Measurements from ENCODE around the gene COL19A1. TPM values are rescaled to one million over a fixed set of nuclear protein-coding genes. Genes with fewer than 3 reads are reported as not detected.

Gene COL19A1
- total RNA-seq, 1 experiment from 2014 or later = not detected

DNA sequence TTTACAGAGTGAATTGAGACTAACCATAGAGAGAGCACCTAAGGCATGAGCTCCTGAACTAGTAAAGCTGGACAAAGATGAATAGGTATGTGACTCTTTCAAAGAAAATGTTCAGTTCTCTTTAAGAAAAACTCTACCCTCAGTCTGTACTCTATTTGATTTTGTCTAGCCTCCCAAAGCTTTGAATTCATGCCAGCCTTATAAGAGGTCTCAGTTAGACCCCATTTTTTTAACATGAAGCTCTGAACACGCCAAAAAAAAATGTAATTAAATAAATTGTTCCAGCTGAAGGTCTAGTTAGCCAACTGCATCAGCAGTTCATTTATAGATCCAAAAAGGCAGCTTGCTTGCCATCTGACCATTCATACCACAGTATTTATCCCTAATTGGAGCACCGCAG, 365.0 kb downstream of the COL19A1 start:
- Histone ChIP-seq H4K20me1 (ENCODE audit: insufficient read depth) (no peaks in the 10 kb centered on the region), H3K4me1 (replicated peaks; ENCODE audit: insufficient read depth) (no peaks in the 10 kb centered on the region), H3K9me3 (ENCODE audit: insufficient read depth, low read depth) (no peaks in the 10 kb centered on the region), H3K27me3 (ENCODE audit: insufficient read depth, low read depth) (no peaks in the 10 kb centered on the region), H3K4me2 (no peak overlapping the region), H2AFZ (no peak overlapping the region), H3K4me3 (no peak overlapping the region), H3F3A (ENCODE audit: insufficient read depth, low read depth) (no peaks in the 10 kb centered on the region), H3K36me3 (ENCODE audit: low read depth) (no peaks in the 10 kb centered on the region), H3K27ac (no peak overlapping the region), H3K79me2 (ENCODE audit: low read depth) (no peaks in the 10 kb centered on the region), H3K9me2 (ENCODE audit: insufficient read depth) (no peaks in the 10 kb centered on the region)
- no peak for DNase-seq
- intact Hi-C loops (cut with micrococcal nuclease; ENCODE audit: unreplicated experiment) = no loop called here
- ChIA-PET CTCF (interaction anchor here (0.6 kb wide), 1 partner anchor 10 kb away, joined by 6 read pairs; no protein-coding TSS in a partner anchor), POLR2A (ENCODE audit: unreplicated experiment) (no interaction called here)
- BruUV-seq (replicated peaks) = no TSS peak
- TF ChIP-seq, protein P1, sequence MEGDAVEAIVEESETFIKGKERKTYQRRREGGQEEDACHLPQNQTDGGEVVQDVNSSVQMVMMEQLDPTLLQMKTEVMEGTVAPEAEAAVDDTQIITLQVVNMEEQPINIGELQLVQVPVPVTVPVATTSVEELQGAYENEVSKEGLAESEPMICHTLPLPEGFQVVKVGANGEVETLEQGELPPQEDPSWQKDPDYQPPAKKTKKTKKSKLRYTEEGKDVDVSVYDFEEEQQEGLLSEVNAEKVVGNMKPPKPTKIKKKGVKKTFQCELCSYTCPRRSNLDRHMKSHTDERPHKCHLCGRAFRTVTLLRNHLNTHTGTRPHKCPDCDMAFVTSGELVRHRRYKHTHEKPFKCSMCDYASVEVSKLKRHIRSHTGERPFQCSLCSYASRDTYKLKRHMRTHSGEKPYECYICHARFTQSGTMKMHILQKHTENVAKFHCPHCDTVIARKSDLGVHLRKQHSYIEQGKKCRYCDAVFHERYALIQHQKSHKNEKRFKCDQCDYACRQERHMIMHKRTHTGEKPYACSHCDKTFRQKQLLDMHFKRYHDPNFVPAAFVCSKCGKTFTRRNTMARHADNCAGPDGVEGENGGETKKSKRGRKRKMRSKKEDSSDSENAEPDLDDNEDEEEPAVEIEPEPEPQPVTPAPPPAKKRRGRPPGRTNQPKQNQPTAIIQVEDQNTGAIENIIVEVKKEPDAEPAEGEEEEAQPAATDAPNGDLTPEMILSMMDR (conservative IDR thresholded peaks at IDR 0.05) = no peak
- no peak for TF ChIP-seq EZH2 (IDR thresholded peaks at IDR 0.05; ENCODE audit: low read depth)

DNA sequence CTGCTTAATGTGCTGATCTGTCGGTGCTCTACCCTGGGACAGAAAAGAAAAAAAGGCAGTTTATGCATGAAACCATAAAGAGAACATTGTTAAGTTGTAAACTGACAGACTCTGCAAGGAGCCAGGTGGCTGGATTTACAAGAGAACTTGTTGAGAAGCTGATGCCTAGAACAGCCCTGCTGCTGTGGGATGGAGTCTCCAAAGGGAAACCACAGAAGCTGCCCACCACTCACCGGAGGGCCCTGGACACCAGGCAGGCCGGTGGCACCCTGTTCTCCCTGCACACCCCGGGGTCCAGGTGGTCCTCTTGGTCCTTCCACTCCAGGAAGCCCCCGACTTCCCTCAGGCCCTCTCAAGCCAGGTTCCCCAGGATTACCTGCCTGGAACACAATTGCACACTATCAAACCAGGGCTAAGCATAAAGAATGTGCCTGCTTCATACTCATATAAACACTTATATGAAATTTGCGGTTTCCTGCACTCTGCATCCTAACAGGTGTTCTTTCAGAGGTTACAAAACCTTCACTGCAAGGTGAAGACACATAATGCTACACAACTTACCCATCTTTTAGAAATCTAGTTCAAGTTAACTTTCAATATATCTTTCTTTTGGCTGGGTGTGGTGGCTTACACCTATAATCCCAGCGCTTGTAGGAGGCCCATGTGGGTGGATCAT, 368.3 kb downstream of the COL19A1 start:
- no peaks in the 10 kb centered on the region for H3K79me2 ChIP-seq (ENCODE audit: low read depth)
- no peak overlapping the region for H3K27ac ChIP-seq
- CTCF ChIA-PET = no interaction called here
- H3K9me3 ChIP-seq (ENCODE audit: insufficient read depth, low read depth) = no peaks in the 10 kb centered on the region
- intact Hi-C loops (cut with micrococcal nuclease; ENCODE audit: unreplicated experiment) = no loop called here
- no peaks in the 10 kb centered on the region for H3K9me2 ChIP-seq (ENCODE audit: insufficient read depth)
- no peak overlapping the region for H2AFZ ChIP-seq
- DNase-seq = no peak
- no peaks in the 10 kb centered on the region for H3F3A ChIP-seq (ENCODE audit: insufficient read depth, low read depth)
- TF ChIP-seq, protein P1 (conservative IDR thresholded peaks at IDR 0.05) = no peak
- TF ChIP-seq EZH2 (IDR thresholded peaks at IDR 0.05; ENCODE audit: low read depth) = no peak
- H3K27me3 ChIP-seq (ENCODE audit: insufficient read depth, low read depth) = peaks cover 2% of the 10 kb centered on the region; the same call in 1 of the 2 replicates
- H4K20me1 ChIP-seq (ENCODE audit: insufficient read depth) = no peaks in the 10 kb centered on the region
- BruUV-seq (replicated peaks) = no TSS peak
- POLR2A ChIA-PET (ENCODE audit: unreplicated experiment) = no interaction called here
- no peaks in the 10 kb centered on the region for H3K4me1 ChIP-seq (replicated peaks; ENCODE audit: insufficient read depth)
- no peak overlapping the region for H3K4me3 ChIP-seq
- H3K36me3 ChIP-seq (ENCODE audit: low read depth) = no peaks in the 10 kb centered on the region
- no peak overlapping the region for H3K4me2 ChIP-seq

DNA sequence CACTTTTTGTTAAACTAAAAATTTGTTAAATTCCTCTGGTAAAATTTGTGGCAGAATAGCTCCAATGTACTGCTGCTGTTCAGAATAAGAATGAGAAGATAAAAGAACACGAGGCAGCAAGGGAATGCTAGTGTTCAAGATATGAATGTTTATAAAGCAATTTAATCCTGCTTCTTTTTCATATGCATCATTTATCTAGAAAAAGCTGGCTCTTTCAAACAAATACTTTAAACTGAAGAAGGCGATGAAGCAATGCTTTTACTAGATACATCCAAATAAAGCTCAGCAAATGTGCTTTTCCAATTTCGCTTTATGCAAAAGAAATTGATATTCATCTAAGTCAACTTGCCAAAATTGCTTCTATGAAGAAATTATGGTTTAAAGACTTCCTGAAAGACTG, 370.0 kb downstream of the COL19A1 start:
- Histone ChIP-seq H3F3A (ENCODE audit: insufficient read depth, low read depth) (no peaks in the 10 kb centered on the region), H2AFZ (no peak overlapping the region), H3K4me1 (replicated peaks; ENCODE audit: insufficient read depth) (no peaks in the 10 kb centered on the region), H3K36me3 (ENCODE audit: low read depth) (no peaks in the 10 kb centered on the region), H3K27ac (no peak overlapping the region), H3K27me3 (ENCODE audit: insufficient read depth, low read depth) (peaks cover 3% of the 10 kb centered on the region; the same call in 1 of the 2 replicates), H3K9me2 (ENCODE audit: insufficient read depth) (no peaks in the 10 kb centered on the region), H3K4me2 (no peak overlapping the region), H3K79me2 (ENCODE audit: low read depth) (no peaks in the 10 kb centered on the region), H4K20me1 (ENCODE audit: insufficient read depth) (no peaks in the 10 kb centered on the region), H3K4me3 (no peak overlapping the region), H3K9me3 (ENCODE audit: insufficient read depth, low read depth) (no peaks in the 10 kb centered on the region)
- CTCF ChIA-PET = interaction anchor here (0.7 kb wide), 1 partner anchor 1020 kb away, joined by 5 read pairs; no protein-coding TSS in a partner anchor
- intact Hi-C loops (cut with micrococcal nuclease; ENCODE audit: unreplicated experiment) = no loop called here
- POLR2A ChIA-PET (ENCODE audit: unreplicated experiment) = no interaction called here
- no peak for TF ChIP-seq EZH2 (IDR thresholded peaks at IDR 0.05; ENCODE audit: low read depth)
- TF ChIP-seq, protein P1 (conservative IDR thresholded peaks at IDR 0.05) = no peak
- no peak for DNase-seq
- BruUV-seq (replicated peaks) = no TSS peak

All from PC-9 (cell line).